ENCODE results near the gene HBD. TPM values are rescaled to one million over a fixed set of nuclear protein-coding genes. Genes with fewer than 3 reads are reported as not detected.

Gene HBD
- total and polyA plus RNA-seq, 12 donors = 0.41 to 5.3 (median 0.73) TPM; not detected in 8

GRCh38 chr11:5197536-5197935 is 36.7 kb downstream of the HBD start:
- WGBS, 2 donors = 66 to 71% methylated on average over 3 of the region's 3 CpGs
- Histone ChIP-seq H3K4me3 (no peak overlapping the region), H3K9me3 (peaks cover 0 to 2% (median 0%) of the 10 kb centered on the region in 11 donors), H3K4me1 (no peaks in the 10 kb centered on the region), H3K36me3 (no peaks in the 10 kb centered on the region), H3K27ac (no peak overlapping the region), H3K27me3 (peaks cover 0 to 11% (median 0%) of the 10 kb centered on the region in 7 donors)
- DNase-seq = no peak
- intact Hi-C loops (cut with DNase I) = no loop called here
- no peak for TF ChIP-seq CTCF (IDR thresholded peaks at IDR 0.05)
- ATAC-seq = no peak

- H3K36me3 ChIP-seq = no peaks in the 10 kb centered on the region
- H3K27ac ChIP-seq = no peak overlapping the region
- intact Hi-C loops (cut with DNase I) = no loop called here
- WGBS, 2 donors = 58 to 63% methylated on average over 3 of the region's 3 CpGs
- no peaks in the 10 kb centered on the region for H3K4me1 ChIP-seq
- H3K4me3 ChIP-seq = no peak overlapping the region
- DNase-seq (no peak), ATAC-seq (no peak)
- H3K9me3 ChIP-seq = peaks cover 0 to 7% (median 0%) of the 10 kb centered on the region in 11 donors
- H3K27me3 ChIP-seq = peaks cover 0 to 4% (median 0%) of the 10 kb centered on the region in 7 donors
- no peak for TF ChIP-seq CTCF (IDR thresholded peaks at IDR 0.05)
Observed at GRCh38 chr11:5196731-5197130, 37.6 kb downstream of the HBD start.

- H3K27me3 ChIP-seq = no peaks in the 10 kb centered on the region
- no peak overlapping the region for H3K4me3 ChIP-seq
- peaks cover 0 to 7% (median 0%) of the 10 kb centered on the region in 11 donors for H3K9me3 ChIP-seq
- no peak for TF ChIP-seq CTCF (IDR thresholded peaks at IDR 0.05)
- DNase-seq (no peak), ATAC-seq (no peak)
- WGBS, 2 donors = 60 to 61% methylated on average over 5 of the region's 5 CpGs
- H3K36me3 ChIP-seq = no peaks in the 10 kb centered on the region
- intact Hi-C loops (cut with DNase I) = no loop called here
- H3K4me1 ChIP-seq = no peaks in the 10 kb centered on the region
- H3K27ac ChIP-seq = no peak overlapping the region
Observed at GRCh38 chr11:5196067-5196466, 38.2 kb downstream of the HBD start.

- Histone ChIP-seq H3K36me3 (no peaks in the 10 kb centered on the region), H3K9me3 (peaks cover 0 to 8% (median 0%) of the 10 kb centered on the region in 11 donors), H3K4me3 (no peak overlapping the region), H3K4me1 (no peaks in the 10 kb centered on the region), H3K27me3 (no peaks in the 10 kb centered on the region), H3K27ac (no peak overlapping the region)
- no peak for TF ChIP-seq CTCF (IDR thresholded peaks at IDR 0.05)
- intact Hi-C loops (cut with DNase I) = no loop called here
- DNase-seq = no peak
- WGBS, 2 donors = 0 to 30% methylated on average over 1 of the region's 1 CpG
- no peak for ATAC-seq
Observed at GRCh38 chr11:5192738-5193137, 41.5 kb downstream of the HBD start.
